GM19467 (cell line): ENCODE results near the gene MRPS17.
"Not testable (repeated sequence)": the region's sequence is repeated elsewhere in the genome, so short reads cannot be mapped to it uniquely, and the experiment has no call there.

Experiments used
- ATAC-seq: cut with Tn5 transposase; IDR thresholded peaks from one replicate; pipeline ENCODE4 v1.9.1; 2021; ENCODE audit warnings: mild to moderate bottlenecking, moderate library complexity; ENCODE audit not compliant: unreplicated experiment

The MRPS17 gene

DNA sequence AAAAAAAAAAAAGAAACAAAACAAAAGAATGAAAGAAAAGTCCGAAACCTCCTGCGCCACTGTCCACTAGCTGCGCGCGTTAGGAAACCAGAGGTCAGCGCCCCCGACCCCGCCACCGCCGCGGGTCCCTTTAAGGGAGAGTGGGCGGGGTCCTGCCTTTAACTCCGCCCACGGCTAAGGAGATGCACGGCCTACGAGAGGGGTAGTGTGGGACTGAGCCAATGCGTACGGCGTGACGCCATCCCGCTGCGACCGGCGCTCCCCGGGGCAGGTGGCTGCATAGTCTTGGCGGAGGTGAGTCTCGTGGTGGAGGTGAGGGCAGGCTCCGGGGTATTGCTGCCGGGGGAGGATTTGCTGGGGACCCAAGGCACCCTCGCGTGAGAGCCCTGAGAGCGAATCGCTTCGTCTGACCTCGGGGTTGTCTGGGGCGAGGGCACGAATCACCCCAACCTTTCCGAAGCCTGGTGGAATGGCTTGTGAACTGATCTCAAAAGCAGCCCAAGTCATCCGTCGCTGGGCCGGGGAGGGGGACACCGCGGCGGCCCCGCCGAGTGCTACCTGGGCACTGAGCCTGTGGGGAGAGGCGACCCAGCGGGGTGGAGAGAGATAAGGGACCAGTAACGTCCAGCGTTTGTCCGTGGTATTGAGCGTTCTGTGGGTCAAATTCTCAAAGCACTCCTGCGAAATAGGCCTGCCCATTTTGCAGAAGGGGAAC lies at the start of gene MRPS17:
MRPS17 (plus strand) TSS at position 241 of the 715 bp plus-strand sequence. CDS start 1,319 bp downstream, outside the sequence.
- ATAC-seq = peak; percentile 100

DNA sequence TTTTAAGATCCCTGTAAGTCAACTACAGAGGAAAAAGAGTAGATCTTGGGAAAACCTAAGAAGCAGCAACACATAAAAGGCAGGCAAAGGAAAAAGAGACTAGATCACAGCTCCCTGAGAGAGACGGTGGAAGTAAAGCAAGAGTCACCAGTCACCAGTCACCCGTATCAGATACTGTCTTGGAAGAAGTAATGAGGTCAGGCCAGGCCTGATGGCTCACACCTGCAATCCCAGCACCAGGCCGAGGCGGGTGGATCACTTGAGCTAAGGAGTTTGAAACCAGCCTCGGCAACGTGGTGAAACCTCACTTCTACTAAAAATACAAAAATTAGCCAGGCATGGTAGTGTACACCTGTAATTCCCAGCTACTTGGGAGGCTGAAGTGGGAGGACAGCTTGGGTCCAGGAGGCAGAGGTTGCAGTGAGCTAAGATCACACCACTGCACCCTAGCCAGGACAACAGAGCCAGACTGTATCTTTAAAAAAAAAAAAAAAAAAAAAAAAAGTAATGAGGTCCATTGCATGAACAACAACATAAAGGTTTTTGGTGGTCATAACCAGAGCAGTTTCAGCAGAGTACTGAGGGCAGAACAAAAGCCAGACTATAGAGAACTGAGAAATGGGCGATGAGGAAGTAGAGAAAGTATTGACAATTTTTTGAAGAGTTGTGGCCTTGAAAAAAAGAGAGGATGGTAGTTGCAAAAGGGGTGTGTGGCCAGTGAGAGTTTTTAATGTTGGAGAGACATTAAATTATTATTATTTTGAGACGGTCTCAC lies 47.5 kb upstream of the MRPS17 start:
- ATAC-seq = peak; percentile 70

DNA sequence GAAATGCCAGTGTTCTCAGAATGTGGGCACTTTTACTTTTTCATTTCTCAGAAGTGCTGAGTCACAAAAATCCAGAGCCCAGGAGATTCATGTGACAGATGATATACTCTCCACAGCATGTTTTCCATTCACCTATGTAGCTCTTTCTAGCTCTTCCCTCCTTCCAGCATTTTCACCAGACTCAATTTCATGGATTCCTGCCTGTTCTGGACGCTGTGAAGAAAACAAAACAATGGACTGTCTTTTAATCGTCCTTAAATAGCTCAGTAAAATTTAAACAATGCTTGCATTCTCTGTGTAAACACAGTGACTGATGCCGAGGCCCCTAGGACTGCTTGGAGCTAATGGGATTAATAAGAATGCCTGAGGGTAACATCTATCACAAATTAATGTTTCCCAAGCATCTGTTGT lies 38.9 kb upstream of the MRPS17 start:
- no peak for ATAC-seq

DNA sequence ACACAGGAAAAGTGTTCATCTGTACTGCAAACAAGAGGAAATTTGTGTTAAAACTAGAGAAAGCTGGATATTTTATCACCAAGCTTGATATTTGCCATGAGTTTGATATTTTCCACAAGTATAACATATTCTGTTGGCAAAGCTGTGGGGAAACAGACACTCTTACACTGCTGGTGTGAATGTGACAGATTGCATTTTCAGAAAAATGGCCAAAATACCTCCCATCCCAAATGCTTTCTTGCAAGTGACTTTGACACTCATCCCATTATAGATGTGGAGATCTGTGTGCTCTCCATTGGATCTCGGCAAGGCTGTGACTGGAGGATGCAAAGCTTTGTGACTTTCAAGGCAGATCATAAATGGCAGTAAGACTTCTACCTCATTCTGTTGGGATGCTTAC lies 33.9 kb upstream of the MRPS17 start:
- ATAC-seq = no peak

DNA sequence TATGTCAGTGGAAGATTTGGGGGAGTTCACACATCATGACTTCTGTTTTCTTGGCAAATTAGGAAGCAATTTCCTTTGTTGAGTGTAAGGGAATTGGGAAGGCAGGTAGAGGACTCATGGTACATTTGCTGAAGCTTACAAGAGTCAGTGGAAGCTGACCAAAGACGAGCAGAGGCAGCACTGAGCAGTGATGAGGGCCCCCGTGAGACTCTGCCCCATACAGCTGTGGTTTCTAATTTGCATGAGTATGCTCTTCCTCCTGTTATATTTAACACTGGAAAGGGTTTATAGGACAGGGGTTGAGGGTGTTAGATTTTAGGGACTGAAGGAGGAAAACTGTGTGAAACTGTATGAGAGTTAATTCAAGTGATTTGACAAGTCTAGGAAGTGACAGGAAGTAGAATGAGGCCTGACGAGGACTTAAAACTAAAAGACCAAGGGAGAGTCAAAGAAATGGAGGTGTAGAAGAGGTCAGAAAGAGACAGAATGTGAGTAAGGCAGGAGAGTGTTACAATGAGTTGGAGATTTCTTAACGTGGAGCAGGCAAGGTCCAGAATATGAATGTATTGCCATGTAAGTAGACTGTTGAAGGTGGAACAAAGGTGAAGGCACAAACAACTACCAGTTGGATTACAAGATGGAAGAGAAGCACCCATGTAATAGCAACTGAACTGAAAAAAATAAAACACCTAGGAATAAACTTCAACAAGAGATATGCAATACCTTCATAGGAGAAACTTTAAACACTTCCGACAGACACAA lies 23.5 kb upstream of the MRPS17 start:
- no peak for ATAC-seq

DNA sequence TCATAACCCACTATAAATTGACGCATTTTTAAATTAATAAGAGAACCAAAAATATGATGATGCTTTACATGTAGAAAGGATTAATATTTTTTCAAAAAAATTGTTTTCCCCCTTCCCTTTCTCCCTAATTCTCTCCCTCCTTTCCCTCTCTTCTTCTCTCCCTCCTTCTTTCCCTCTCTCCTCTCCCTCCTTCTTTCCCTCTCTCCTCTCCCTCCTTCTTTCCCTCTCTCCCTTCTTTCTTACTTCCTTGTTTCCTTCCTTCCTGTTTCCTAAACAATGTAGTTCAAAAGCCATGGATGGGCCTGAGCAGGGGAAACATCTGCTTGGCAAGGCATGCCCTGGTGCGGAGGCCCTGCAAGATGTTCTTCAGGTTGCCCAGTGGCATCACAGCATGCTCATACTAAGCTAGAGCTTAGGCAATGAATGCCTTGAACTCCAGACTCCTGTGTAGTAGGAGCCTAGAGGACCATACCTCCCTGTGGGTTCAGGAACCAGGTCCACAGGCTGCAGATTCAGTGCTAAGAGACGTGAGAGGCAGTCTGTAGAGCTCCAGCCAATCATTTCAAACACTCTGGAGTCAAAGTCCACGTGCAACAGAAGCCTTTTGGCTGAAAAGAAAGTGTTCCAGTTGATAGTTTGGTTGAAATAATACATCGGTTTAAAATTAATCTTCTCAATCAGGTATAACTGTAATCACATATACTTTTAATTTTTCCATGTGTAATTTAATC lies 20.1 kb upstream of the MRPS17 start:
- ATAC-seq = no peak

DNA sequence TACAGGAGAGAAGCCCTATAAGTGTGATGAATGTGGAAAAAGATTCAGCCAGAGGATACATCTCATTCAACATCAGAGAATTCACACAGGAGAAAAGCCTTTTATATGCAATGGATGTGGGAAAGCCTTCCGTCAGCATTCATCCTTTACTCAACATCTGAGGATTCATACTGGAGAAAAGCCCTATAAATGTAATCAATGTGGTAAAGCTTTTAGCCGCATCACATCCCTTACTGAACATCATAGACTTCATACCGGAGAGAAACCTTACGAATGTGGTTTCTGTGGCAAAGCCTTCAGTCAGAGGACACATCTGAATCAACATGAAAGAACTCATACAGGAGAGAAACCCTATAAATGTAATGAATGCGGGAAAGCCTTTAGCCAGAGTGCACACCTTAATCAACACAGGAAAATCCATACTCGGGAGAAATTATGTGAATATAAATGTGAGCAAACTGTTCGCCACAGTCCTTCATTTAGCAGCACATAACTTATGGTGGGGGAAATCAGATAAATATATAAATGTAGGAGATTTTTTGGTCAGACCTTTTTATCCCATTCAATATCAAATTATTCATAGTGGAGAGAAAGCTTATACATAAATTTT lies 12.1 kb upstream of the MRPS17 start:
- ATAC-seq = no peak

DNA sequence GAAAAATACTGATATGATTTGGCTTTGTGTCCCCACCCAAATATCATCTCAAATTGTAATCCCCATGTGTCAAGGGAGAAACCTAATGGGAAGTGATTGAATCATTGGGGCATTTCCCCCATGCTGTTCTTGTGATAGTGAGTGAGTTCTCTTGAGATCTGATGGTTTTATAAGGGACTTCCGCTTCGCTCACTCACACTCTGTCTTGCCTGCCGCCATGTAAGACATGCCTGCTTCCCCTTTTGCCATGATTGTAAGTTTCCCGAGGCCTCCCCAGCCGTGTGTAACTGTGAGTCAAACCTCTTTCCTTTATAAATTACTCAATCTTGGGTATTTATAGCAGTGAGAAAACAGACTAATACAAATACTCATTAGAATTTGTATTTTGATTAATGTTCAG lies 5.1 kb upstream of the MRPS17 start:
- ATAC-seq = no peak

DNA sequence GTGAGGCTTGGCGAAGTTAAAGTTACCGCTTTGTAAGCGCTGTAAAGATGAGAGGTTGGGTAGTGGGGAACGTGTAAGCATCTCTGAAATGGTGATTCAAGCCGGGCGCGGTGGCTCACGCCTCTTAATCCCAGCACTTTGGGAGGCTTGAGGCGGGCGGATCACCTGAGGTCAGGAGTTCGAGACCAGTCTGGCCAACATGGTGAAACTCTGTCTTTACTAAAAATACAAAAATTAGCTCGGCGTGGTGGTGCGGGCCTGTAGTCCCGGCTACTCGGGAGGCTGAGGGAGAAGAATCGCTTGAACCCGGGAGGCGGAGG lies 635 bp downstream of the MRPS17 start:
- not testable (repeated sequence) for ATAC-seq

DNA sequence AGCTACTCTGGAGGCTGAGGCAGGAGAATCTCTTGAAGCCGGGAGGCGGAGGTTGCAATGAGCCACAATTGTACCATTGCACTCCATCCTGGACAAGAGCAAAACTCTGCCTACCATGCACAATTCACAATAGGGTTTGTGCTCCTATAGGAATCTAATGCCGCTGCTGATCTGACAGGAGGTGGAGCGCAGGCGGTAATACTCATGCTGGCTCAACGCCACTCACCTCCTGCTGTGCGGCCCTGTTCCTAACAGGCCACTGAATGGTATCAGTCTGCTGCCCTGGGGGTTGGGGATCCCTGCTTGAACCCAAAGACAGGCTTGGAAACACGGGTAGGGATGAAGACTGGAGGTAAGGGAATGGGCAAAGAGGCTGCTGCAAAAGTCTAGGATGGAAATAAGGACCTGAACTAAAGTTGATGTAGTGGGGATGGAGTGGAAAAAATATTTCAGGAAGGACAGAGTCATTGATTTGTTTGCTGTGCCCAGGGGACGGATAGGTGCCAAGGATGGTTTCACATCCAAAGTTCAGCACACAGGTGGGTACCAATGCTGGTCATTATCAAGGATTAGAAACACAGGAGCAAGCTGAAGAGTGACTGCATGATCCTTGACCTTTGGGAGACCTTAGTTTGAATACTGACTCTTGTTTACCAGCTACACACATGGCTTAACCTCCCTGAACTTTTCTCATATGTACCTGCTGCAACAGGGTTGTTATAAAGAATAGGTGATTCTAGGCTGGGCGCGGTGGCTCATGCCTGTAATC lies 2.2 kb downstream of the MRPS17 start:
- ATAC-seq = no peak

DNA sequence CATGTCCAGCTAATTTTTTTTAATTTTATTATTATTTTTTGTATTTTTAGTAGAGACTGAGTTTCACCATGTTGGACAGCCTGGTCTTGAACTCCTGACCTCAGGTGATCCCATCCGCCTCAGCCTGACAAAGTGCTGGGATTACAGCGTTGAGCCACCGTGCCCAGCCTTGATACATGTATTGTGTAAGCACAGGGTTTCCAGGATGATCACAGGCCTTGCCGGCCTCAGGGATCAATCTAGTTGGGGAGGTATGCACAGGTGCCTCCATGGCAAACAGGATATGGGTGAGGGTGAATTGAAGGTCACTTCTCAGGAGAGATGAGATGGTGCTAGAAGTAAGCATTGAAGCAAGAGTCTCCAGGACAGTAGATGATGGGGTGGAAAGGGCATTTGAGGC lies 5.5 kb downstream of the MRPS17 start:
- no peak for ATAC-seq

DNA sequence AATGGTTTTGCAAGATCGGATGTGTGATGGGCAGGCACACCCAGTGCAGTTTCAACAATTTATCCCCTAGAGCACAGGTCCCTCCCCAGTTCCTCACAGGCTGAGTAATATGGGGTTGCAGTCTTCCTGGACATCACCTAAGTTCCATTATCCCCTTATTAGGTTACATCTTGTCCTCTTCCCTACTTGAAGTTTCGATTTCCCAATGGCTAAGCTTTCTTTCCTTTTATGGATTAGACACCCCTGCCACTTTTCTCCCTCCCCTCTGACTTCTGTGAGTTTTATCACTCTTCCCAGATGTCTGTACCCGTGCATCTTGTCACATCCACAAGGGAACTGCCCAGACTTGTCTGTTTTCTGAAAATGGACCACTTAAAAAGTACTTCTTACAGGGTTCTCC lies 10.3 kb downstream of the MRPS17 start:
- ATAC-seq = no peak

DNA sequence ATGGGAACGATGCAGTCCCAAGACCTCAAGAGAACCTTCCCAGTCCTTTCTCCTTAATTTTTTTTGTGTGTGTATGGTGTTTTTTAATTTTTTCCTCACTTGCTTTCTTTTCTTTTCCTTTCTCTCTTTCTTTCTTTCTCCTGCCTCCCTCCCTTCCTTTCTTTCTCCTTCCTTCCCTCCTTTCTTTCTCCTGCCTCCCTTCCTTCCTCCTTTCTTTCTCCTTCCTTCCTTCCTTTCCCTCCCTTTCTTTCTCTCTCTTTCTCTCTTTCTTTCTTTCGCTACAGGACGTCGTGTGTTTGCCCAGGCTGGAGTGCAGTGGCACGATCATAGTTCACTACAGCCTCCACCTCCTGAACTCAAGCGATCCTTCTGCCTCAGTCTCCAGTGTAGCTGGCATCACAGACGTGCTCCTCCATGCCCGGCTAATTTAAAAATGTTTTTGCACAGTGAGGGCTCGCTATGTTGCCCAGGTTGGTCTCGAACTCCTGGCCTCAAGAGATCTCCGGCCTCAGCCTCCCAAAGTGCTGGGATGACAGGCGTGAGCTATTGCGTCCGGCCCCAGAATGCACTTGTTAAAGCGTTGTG lies 12.0 kb downstream of the MRPS17 start:
- ATAC-seq = no peak

DNA sequence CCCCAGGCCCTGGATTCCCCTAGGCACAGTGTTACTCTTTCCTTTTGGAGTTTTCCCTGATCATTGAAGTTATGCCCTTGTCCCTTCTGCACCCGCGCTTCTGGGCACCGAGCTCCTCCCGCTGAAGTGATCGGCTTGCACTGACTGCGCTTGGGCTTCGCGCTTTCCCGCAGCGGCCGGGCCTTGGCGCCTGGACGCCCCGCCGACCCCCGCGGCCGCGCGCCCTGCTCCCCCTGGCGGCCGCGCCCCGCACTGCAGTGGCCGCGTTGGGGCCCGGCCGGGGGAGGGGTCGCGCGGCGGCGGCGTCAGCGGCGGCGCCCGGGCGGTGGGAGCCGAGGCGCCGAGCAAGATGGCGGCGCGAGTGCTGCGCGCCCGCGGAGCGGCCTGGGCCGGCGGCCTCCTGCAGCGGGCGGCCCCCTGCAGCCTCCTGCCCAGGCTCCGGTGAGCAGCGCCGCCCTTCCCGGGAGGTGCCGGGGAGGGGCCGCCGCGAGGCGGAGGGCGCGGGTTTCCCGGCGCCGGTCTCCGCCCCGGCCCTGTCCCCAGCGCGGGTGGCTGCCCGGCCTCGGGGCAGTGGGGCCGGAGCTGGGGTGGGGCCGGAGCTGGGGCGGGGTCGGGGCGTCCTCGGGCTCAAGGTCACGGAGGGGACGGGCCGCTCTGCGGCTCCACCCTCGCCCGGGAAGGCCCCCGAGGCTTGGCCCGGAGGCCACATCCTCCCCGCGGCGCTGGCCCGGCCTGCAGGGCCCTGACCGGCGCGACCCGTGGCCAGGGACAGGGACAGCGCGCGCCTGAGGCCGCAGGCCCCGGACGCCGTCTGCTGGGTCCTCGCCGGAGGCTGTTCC lies 12.8 kb downstream of the MRPS17 start, which contains the start of gene NIPSNAP2:
NIPSNAP2 (plus strand) TSS at position 325 of the 839 bp plus-strand sequence; CDS start at position 350, 25 bp downstream.
- ATAC-seq = peak; percentile 78

DNA sequence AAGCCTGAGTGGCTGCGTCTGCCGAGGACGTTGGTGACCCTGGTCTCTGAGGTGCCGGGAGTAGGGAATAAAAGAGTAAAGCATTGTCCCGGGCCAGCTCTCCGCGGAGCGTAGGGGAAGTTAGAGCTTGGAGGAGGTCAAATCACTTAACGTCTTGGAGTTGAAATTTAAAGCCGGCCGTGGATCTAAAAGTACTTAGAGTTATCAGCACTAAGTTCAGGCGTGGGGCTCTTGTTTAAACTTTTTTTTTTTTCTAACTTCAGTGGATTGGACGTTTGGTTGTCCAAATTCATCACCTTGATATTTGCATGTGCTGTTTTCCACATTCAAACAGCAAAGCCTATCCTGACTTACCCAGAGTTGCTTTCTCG lies 13.4 kb downstream of the MRPS17 start:
- ATAC-seq = no peak

DNA sequence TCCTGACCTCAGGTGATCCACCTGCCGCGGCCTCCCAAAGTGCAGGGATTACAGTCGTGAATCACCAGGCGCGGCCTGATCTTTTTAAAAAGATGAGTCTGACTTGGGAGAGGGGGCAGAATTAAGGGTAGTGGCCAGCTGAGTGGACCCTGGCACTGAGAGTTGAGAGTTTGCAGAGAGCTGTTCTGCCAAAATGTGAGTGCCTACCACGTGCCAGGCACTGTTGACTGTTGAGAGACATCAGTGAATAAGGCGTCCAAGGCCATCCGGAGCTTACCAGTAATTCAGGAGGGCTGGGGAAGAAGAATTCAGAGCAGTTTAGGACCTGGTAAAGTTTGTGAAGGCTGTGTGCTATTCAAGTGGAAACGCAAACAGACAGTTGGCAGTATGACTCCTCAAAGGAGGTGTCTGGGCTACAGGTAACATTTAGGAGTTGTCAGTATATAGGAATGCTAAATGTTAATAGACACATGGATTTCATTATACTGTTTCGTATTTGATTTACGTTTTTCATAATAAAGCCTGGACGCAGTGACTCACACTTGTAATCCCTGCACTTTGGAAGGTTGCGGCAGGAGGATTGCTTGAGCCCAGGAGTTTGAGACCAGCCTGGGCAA lies 14.2 kb downstream of the MRPS17 start:
- ATAC-seq = no peak

DNA sequence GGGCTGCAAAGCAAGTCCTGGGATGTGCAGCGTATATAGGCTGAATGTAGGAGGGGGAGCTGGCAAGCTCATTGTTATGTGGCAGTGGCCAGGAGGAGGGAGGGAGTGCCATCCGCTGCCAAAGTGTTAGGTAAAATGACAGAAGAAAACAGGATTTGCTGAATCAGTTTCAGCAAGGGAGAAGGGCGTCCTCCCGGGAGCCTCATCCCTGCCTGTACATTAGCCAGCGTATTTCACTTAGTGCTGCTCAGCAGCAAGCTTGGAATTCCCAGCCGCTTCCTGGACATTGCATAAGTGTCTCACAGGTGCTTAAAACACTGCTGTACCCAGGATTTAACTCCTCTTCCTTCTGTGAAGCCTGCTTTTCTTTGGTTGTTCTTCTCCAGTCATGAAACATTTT lies 15.2 kb downstream of the MRPS17 start:
- no peak for ATAC-seq

DNA sequence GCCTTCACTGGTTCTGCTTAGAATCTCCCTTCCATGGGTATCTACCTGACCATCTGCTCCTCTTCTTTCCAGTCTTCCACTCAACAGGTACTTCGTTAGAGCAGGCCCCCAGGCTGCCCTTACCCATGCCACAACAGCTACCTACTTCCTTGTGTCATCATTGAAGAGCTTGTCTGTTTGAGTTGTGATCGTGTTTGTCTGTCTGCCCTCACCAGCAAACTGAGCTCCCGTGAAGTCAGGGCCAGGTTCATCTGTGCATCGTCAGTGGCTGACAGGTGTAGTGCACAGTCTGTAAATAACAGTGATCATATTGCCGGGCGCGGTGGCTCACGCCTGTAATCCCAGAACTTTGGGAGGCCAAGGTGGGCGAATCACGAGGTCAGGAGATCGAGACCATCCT lies 17.7 kb downstream of the MRPS17 start:
- no peak for ATAC-seq
